ENCODE data around the gene CFTR. TPM values are rescaled to one million over a fixed set of nuclear protein-coding genes. Genes with fewer than 3 reads are reported as not detected.

The CFTR gene
- total and polyA plus RNA-seq, 2 of the 8 experiments (the other 6 are each of a cell fraction or from before 2014, with no cell fraction given) = 1.2 to 1.6 TPM

GRCh38 chr7:117637937-117638336 lies 158.1 kb downstream of the CFTR start:
- POLR2A ChIA-PET (ENCODE audit: partially characterized antibody) = no interaction called here
- Histone ChIP-seq H3K36me3 (ENCODE audit: control insufficient read depth in 2 of 4, insufficient read depth in 4 of 4, low read length in 3 of 4) (no peaks in the 10 kb centered on the region; a peak in 1 of 8 replicates), H3K27me3 (replicated peaks in 1 of 4; ENCODE audit: control insufficient read depth in 3 of 4, extremely low read depth in 1 of 4, insufficient read depth in 3 of 4, low read length in 3 of 4) (peaks cover 0 to 2% (median 0%) of the 10 kb centered on the region in 4 experiments; a peak in 1 of 7 replicates), H4K8ac (ENCODE audit: extremely low read depth, insufficient read depth, low read length) (no peak overlapping the region), H2AK5ac (ENCODE audit: low read depth, low read length) (no peak overlapping the region), H3K4me1 (replicated peaks in 1 of 4; ENCODE audit: control insufficient read depth in 3 of 4, insufficient read depth in 4 of 4, low read length in 3 of 4) (no peaks in the 10 kb centered on the region), H3K18ac (ENCODE audit: extremely low read depth, low read length) (no peak overlapping the region), H3K4me3 (ENCODE audit: extremely low read depth in 1 of 4, insufficient read depth in 2 of 4, low read depth in 3 of 4, low read length in 4 of 4) (no peak overlapping the region), H3K4ac (replicated peaks; ENCODE audit: insufficient read length, low read depth, low read length) (no peak overlapping the region), H2BK12ac (ENCODE audit: low read depth, low read length) (no peak overlapping the region), H3K27ac (ENCODE audit: low read depth, low read length) (no peak overlapping the region), H2BK5ac (ENCODE audit: low read depth, low read length) (no peak overlapping the region), H3K9ac (replicated peaks in 1 of 4; ENCODE audit: extremely low read depth in 1 of 4, low read depth in 3 of 4, low read length in 3 of 4) (no peak overlapping the region), H3K56ac (replicated peaks; ENCODE audit: insufficient read length, low read depth, low read length) (no peak overlapping the region), H4K20me1 (replicated peaks in 1 of 2; ENCODE audit: control insufficient read depth in 1 of 2, insufficient read depth in 2 of 2, low read length in 2 of 2) (no peaks in the 10 kb centered on the region), H4K5ac (ENCODE audit: insufficient read length, low read depth, low read length) (no peak overlapping the region), H3K79me1 (ENCODE audit: low read depth, low read length) (no peaks in the 10 kb centered on the region), H2BK120ac (replicated peaks; ENCODE audit: low read depth, low read length) (no peak overlapping the region), H3K9me3 (ENCODE audit: insufficient read depth in 2 of 2, low read depth in 1 of 2, low read length in 1 of 2) (no peaks in the 10 kb centered on the region; a peak in 1 of 4 replicates), H3K79me2 (ENCODE audit: control insufficient read depth in 1 of 2, insufficient read depth in 2 of 2, low read length in 2 of 2) (no peaks in the 10 kb centered on the region), H3K23me2 (ENCODE audit: low read depth, low read length) (no peaks in the 10 kb centered on the region), H2BK20ac (ENCODE audit: low read length) (no peak overlapping the region), H2AFZ (ENCODE audit: low read length) (no peak overlapping the region), H3K4me2 (ENCODE audit: insufficient read depth in 1 of 2, low read depth in 2 of 2, low read length in 2 of 2) (no peak overlapping the region), H2BK15ac (ENCODE audit: low read length) (no peak overlapping the region), H3K14ac (ENCODE audit: insufficient read length) (no peak overlapping the region), H3K23ac (ENCODE audit: insufficient read length) (no peak overlapping the region), H4K91ac (replicated peaks; ENCODE audit: insufficient read length, low read length) (no peak overlapping the region)
- TF ChIP-seq RXRA (IDR thresholded peaks at IDR 0.05; ENCODE audit: insufficient read depth, low read depth, low read length) = no peak
- TF ChIP-seq RNF2 (IDR thresholded peaks at IDR 0.05; ENCODE audit: borderline replicate concordance, low read depth, low read length, missing control alignments, poor library complexity, severe bottlenecking) = no peak
- TF ChIP-seq EP300 (IDR thresholded peaks at IDR 0.05; ENCODE audit: borderline replicate concordance in 1 of 2, low read depth in 2 of 2, low read length in 2 of 2) = no peak
- no peak for TF ChIP-seq CHD1 (IDR thresholded peaks at IDR 0.05; ENCODE audit: low read depth, low read length)
- no peak for TF ChIP-seq TBP (IDR thresholded peaks at IDR 0.05; ENCODE audit: low read depth, low read length)
- DNase-seq (ENCODE audit: low read depth in 1 of 2, low spot score in 2 of 2) (no peak), FAIRE-seq (no peak)
- CTCF ChIA-PET (ENCODE audit: partially characterized antibody) = no interaction called here
- WGBS, 2 experiments (ENCODE audit: extremely low coverage in 1 of 2, insufficient coverage in 1 of 2, insufficient read length in 1 of 2, insufficient replicate concordance in 2 of 2, low coverage in 1 of 2, low lambda C conversion rate in 2 of 2, missing lambda C conversion rate in 1 of 2) = 96% methylated on average over 2 of the region's 2 CpGs; no CpG with 5 or more reads in 1 of the 2 experiments
